Dermis blood vessel endothelial cell (primary cell): ENCODE measurements around the gene SPINK4. TPM values are rescaled to one million over a fixed set of nuclear protein-coding genes. Genes with fewer than 3 reads are reported as not detected.
A peak's percentile ranks its signal among the peaks of the same experiment; 100 is the strongest.

ENCODE experiments used
- DNase-seq: peaks from one replicate; pipeline ENCODE4 v3.0.0; 2010
- total RNA-seq: library from RNA; depleted of rRNA; stranded (reverse); fragments of >200 nt; gene quantifications from 2 replicates; pipeline ENCODE4 v1.2.3, GENCODE V29; 2014

The SPINK4 gene
- not detected in 2 replicates for total RNA-seq

- no peak for DNase-seq
Measured at GRCh38 chr9:33239921-33240320, at the start of gene SPINK4. TSS of gene SPINK4 (plus strand) at chr9:33240167. CDS start at chr9:33240209, 42 bp downstream.

- DNase-seq = no peak
Measured at GRCh38 chr9:33192493-33193255, 47.3 kb upstream of the SPINK4 start.

- DNase-seq = no peak
Measured at GRCh38 chr9:33193818-33194217, 46.1 kb upstream of the SPINK4 start.

DNA sequence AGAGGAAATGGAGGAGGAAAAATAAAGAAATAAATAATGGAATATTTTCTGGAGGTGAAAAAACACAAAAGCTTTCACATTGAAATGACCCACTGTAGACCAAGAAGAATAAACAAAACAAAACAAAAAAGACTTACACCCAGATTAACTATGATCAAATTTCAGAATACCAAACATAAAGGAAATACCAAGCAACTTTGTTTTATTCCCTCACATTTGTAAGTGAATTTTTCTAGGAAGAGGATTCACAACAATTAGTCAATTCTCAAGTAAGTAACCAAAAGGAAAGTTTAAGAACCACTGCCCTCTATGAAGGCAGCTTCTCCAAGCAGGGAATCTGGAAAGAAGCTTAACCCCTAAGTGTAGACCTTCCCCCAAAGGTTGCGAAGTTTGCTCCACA, 43.2 kb upstream of the SPINK4 start:
- no peak for DNase-seq

DNA sequence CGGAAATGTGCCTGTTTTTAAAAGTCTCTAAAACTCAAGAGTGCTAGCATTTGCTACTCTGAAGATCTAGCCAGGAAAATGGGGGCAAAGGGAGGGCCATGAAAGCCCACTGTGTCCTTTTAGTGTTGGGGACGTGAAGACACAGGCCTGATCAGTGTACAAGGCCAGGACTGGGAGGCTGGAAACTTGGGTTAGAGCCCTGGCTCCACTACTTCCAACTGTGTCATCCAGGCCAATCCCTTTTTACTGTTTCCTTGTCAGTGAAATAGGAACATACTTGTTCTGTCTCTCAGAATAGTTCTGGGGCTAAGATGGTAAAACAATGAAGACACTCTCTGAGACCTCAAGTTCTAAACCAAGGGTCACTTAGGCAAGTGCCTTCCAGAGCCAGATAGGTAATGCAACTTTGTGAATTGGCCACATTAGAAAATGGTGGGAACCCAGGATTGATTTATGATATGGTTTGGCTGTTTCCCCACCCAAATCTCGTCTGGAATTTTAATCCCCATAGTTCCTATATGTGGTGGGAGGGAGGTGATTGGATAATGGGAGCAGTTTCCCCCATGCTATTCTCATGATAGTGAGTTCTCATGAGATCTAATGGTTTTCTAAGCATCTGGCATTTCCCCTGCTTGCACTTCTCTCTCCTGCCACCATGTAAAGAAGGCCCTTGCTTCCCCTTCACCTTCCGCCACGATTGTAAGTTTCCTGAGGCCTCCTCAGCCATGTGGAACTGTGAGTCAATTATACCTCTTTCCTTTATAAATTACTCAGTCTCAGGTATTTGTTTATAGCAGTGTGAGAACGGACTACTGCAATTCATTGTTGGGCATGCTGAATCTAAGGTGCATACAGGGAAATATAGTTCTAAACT, 42.5 kb upstream of the SPINK4 start:
- DNase-seq = no peak

GRCh38 chr9:33198165-33198564, 41.8 kb upstream of the SPINK4 start:
- no peak for DNase-seq

DNA sequence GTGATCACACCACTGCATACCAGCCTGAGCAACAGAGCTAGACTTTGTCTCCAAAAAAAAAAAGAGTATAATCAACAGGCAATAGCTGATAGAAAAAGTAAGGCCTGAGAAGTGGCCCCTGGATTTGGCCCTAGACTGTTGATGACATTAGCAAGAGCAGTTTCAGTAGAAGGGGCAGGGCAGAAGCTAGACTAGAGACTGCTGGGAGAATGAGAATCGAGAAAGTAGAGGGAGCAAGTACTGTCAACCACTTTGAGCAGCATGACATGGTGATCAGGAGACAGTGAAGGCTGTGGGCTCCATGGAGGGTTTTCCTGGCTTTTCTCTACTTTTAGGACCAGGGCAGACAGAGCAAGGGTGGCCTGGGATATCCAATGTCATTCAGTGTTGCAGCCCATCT, 37.9 kb upstream of the SPINK4 start:
- no peak for DNase-seq

DNA sequence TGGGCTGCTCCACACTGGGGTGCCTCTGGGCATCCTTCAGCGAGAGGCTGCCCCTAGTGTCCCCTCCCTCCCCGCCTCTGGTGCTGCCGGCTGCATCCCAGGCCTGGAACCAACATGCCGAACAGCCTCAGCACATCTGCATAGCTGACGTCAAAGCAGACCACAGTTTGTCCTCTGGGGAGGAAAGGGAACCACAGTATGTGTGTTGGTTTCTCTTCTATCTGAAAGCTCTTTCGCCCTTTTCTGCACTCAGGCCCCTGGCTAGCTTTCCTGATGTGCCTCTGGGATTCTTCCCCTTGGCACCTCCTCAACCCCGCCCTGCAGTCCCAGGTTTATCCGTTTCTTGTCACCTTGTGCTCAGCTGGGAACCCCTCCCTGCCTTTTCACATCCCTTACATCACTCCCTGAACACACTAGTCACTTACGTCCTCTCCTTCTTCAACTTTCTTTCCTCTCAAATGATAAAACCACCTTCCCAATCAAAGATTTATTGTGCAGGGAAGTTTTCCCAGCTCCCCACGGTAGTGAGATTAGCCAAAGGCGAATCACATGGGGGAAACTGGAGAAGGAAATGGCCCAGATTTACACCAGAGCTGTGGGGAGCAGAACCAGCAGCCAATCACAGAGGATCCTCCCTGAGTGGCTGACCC, 37.3 kb upstream of the SPINK4 start:
- DNase-seq = no peak

GRCh38 chr9:33209394-33209793, 30.6 kb upstream of the SPINK4 start:
- no peak for DNase-seq

DNA sequence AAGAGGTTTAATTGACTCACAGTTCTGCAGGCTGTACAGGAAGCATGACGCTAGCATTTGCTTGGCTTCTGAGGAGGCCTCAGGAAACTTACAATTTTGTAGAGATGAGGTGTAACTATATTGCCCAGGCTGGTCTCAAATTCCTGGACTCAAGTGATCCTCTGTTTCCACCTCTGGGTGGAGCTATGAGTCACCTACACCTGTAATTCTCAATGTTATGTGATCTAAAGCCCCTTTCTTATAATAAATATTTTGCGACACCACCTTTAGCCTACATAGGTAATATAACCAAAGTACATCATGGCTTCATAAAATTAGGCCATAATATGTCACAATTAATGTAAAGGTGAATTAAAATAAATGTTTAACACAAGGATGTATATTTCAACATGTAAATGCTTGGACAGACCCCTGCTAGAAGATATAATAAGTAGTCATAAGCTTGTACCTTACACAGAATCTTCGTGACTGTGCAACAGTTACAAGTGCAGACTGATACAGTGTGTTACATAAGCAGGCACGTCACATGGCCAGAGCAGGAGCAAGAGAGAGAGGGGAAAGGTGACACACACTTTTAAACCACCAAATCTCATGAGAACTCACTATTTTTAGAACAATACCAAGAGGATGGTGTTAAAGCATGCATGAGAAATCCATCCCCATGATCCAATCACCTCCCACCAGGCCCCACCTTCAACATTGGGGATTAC, 29.8 kb upstream of the SPINK4 start:
- no peak for DNase-seq

DNA sequence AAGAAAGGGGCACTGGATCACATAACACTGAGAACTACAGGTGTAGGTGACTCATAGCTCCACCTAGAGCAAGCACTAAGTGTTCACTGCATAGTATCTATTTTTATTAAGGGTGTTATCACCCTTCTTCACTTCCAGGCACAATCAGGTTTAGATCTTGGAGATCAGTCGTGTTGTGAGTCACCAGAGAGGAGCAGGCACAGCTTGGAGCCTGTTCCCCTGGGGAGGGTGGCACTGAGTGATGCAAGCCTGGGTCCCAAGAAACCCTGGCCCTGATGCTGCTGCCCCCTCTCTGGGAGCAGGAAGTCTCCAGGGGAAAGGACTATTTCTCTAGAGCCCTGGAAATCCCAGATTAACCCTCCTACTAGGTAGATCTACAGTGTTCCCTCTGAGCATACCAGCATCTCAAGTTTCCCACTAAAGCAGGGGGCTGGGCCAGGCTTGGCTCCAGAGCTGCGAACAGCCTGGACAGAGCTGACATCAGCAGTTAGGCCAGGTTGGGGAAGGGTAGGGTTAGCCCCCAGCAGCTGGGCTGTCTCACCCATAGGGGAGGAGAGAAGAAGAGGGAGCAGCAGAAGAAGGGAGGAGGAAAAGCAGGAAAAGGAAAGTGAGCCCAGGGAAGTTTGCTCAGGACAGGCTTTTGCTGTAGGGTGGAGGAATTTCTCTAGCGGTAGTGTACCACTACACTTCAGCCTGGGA, 28.1 kb upstream of the SPINK4 start:
- no peak for DNase-seq

DNA sequence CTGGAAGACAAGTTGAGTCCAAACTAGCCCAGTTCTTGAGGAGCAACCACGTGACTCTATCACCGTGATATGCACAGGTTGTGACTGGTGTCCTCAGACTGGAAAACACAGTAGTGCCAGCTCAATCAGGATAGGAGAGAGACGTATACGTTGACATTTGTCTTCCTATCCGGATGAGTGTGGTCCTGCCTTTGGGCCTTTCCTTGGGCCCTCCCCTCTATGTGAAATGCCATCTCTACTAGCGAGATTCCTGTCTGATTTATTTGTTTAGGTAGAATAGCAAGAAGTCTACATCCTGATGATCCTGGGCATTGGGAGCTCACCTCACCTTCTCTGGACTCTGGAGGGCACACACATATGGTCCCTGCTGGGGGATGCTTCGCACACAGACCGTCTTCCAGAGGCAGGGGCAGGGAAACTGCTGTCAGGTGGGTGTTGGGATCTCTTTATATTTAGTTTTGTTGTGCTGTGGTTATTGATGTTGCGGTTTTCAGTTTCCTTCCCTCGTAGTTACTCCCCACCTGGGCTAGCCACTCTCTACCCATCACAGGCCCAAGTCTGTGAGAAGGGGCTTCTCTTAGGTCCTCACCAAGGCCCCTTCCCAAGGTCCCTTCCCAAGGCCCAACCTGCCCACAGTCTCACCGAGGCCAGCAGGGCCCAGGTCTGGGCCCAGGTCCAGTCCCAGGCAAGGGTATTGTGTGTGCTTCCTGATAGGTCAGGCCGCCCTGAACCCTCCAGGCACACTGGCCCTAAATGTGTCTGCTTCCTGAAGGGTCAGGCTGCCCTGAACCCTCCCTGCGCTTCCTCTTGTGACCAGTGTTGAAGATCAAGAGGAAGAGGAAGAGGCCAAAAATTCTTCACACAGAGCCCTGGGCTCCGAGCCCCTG, 19.0 kb upstream of the SPINK4 start:
- no peak for DNase-seq

DNA sequence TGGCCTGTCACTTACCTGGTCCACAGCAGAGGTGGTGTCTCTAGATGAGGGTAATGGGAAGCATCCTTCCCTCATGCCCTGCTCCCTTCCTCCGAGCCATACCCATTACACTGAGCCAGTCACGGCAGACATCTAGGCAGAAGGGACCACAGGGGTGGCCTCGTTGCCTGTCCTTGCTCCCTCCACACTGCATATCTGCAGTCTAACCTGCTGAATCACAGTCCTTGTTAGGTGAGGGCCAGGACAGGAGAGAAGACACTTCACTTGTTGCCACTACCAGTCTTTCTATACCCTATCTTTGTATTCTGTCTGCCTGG, 18.4 kb upstream of the SPINK4 start:
- DNase-seq = no peak

- DNase-seq = peak; percentile 33
Measured at GRCh38 chr9:33222031-33222430, 17.9 kb upstream of the SPINK4 start.

DNA sequence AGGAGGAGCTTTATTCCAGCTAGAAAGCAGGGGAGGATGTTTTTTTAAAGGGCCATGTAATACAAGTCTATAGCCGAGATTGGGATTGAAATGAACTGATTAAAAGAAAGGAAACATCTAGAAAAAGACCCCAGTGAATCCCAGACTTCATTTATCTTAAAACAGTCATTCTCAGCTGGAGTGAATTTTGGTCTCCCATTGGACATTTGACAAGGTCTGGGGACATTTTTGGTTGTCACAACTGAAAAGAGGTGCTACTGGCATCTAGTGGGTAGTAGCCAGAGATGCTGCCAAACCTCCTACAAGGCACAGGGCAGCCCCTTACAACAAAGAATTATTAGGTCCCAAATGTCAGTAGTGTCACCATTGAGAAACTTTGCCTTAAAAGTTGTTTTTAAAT, 16.3 kb upstream of the SPINK4 start:
- DNase-seq = no peak

DNA sequence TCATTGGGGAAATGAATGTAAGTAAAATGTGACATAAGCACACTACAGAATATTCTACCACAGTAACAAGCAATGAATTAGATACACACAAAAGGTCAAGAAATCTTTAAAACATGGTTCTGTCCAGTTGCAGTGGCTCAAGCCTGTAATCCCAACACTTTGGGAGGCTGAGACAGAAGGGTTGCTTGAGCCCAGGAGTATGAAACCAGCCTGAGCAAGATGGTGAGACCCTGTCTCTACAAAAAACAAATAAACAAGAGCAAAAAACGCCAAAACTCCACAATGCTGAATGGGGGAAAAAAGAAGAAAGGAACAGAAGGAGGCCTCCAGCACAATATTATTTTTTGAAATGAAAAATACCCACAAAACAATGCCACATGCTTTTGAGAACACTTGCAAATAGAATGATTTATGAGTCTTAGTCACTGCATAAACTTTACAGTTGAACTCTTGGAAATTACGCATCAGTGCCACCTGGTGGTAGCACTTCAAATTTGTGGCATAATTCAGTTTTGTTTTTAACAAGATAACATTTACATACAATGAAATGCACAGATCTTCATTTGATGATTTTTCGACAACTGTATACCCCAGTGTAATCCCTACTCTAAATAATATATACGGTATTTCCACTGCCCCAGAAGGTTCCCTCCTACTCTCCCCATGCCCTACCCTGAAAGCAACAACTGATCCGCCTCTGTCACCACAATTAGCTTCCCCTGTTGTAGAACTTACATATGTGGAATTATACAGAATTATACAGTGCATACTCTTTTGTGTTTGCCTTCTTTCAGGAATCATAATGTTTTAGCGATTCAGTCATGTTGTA, 14.4 kb upstream of the SPINK4 start:
- DNase-seq = peak; percentile 88

DNA sequence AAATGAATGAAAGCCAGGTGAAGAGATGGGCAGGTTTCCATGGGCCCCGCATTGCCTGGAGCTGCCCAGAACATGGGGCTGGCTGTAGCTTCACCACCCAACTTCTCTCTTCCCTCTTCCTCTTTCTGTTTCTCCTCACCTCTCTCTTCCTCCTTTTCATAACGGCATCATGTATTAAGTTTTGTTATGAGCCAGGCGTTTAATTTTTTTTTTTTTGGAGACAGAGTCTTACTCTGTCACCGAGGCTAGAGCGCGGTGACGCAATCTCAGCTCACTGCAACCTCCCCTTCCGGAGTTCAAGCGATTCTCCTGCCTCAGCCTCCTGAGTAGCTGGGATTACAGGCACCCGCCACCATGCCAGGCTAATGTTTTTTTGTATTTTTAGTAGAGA, 13.0 kb upstream of the SPINK4 start:
- DNase-seq = no peak

DNA sequence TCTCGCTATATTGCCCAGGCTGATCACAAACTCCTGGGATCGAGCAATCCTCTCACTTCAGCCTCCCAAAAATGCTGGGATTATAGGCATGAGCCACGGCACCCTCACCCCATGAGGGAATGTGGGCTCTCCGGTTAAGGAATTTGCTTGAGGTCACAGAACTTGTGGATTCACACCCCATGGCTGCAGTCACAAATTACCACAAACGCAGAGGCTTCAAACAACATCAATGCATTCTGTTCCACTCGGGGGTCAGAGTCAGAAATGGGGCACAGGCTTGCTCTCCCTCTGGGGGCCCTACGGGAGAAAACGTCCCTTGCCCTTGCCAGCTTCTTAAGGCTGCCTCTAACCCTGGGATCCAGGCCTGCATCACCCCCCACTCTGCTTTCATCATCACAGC, 12.2 kb upstream of the SPINK4 start:
- DNase-seq = no peak

- DNase-seq = no peak
Measured at GRCh38 chr9:33228606-33229005, 11.4 kb upstream of the SPINK4 start.

DNA sequence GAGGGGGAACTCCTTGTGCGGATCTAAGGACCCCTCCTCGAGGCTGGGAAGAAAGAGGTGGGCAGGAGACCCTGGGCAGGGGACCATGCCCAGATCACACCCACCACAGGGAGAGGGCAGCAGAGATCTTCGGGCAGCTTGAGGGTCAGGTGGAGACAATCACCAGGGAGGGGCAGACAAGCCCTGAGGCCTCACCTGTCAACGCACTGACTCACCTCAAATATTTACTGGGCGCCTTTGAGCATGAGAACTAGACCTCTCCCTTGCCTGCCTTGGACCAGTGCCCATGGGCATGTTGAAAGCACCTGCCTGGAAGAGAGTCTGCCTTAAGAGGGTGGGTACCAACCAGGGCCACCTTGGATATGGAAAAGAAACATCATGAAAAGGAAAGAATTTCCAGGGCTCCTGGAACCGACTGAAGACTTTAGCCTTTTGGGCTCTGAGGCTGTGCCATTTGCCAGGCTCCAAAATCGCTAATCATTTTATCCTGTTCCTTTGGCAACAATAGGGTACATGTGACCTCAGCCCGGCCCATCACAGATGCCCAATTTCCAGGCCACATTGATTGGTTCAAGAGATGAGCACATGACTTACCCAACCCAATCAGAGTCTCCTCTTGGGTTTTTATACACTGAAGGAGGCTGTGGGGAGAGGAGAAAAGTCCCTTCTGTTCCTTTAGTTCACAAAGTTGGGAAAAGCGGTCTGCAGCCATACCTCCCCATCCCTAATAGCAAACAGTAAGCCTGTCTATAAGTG, 10.4 kb upstream of the SPINK4 start:
- DNase-seq = no peak
